Spinal cord (tissue), 10 donors: ENCODE measurements around the gene SLC29A2. TPM values are rescaled to one million over a fixed set of nuclear protein-coding genes. Genes with fewer than 3 reads are reported as not detected.
A peak's percentile ranks its signal among the peaks of the same experiment; 100 is the strongest.

Source experiments
- DNase-seq, 6 donors: peaks; one replicate each; pipeline versions ENCODE4 v3.0.0 to v3.0.0-alpha.2; 2013 to 2015; ENCODE audit warnings: low spot score in 6 of 6, low read depth in 4 of 6
- H3K27ac ChIP-seq: one replicate; pipeline ENCODE4 v1.5.1; 2013; ENCODE audit warnings: low read depth, low read length, control low read depth
- H3K27me3 ChIP-seq: one replicate; pipeline ENCODE4 v1.6.1; 2013; ENCODE audit warnings: low read length; ENCODE audit not compliant: control insufficient read depth, insufficient read depth
- H3K36me3 ChIP-seq: one replicate; pipeline ENCODE4 v1.6.1; 2013; ENCODE audit warnings: low read length; ENCODE audit not compliant: control insufficient read depth, insufficient read depth
- H3K4me1 ChIP-seq: one replicate; pipeline ENCODE4 v1.6.1; 2013; ENCODE audit warnings: low read length; ENCODE audit not compliant: control insufficient read depth, insufficient read depth
- H3K4me3 ChIP-seq: one replicate; pipeline ENCODE4 v1.5.1; 2013; ENCODE audit warnings: low read depth, low read length, control low read depth
- H3K9me3 ChIP-seq: one replicate; pipeline ENCODE4 v1.6.1; 2013; ENCODE audit warnings: low read length; ENCODE audit not compliant: control insufficient read depth, insufficient read depth
- WGBS: methylation state at CpG from one replicate; pipeline ENCODE4 v1.1.5; 2013; ENCODE audit warnings: missing lambda C conversion rate; ENCODE audit not compliant: insufficient coverage; 5-methylcytosine and 5-hydroxymethylcytosine counted together
- polyA plus RNA-seq, 2 donors: library from polyadenylated mRNA; unstranded; fragments of 120-200 nt; gene quantifications; one replicate each; pipeline ENCODE4 v1.2.1, GENCODE V29; 2013; ENCODE audit not compliant: insufficient read length in 2 of 2
- total RNA-seq, 2 donors: library from RNA; depleted of rRNA in 1 of 2; stranded (reverse); fragments of 120-200 nt in 1 of 2; fragments of >200 nt in 1 of 2; gene quantifications; one replicate each; pipeline versions ENCODE4 v1.2.3 to v1.2.4, GENCODE V29; 2013 to 2014
- donor health status: healthy.

SLC29A2 gene
- total and polyA plus RNA-seq, 4 donors: 1.5 to 11.0 (median 5.3) TPM

DNA sequence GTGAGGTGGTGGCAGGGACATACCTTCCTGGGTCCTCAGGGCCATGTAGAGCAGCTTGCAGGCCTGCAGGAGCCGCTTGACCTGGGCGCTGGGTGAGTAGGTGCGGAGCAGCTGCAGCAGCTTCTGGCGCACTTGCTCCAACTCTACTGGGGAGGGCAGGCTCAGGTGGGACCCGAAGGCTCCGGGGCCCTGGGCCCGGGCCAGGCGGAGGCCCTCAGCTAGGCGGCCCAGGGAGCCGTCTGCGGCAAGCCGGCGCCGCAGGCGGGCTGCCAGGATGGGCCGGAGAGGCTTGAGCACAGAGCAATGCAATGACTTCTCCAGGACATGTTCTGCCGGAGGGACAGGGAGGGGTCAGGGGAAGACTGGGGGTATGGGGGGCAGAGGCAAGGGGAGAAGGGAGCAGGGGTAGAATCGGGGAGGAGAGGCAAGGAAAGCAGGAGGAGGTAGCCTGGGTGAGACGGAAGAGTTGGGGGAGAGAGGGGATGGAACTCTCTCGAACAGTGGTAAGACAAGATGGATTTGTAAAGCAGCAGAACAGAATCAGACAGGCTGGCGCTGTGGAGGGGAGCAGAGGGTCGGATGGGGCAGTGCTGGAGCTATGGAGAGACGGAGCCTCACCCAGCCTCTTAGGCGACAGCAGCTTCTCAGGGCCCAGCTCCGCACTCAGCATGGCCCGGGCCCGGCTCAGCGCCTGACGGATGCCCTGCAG, 37.5 kb downstream of the SLC29A2 start:
- H3K27ac ChIP-seq: no peak overlapping the region
- peaks cover 33% of the 10 kb centered on the region for H3K4me1 ChIP-seq
- no peaks in the 10 kb centered on the region for H3K9me3 ChIP-seq
- 76% methylated on average over 29 of the region's 29 CpGs for WGBS
- peaks cover 60% of the 10 kb centered on the region for H3K36me3 ChIP-seq
- H3K27me3 ChIP-seq: no peaks in the 10 kb centered on the region
- H3K4me3 ChIP-seq: no peak overlapping the region
- DNase-seq: no peak

DNA sequence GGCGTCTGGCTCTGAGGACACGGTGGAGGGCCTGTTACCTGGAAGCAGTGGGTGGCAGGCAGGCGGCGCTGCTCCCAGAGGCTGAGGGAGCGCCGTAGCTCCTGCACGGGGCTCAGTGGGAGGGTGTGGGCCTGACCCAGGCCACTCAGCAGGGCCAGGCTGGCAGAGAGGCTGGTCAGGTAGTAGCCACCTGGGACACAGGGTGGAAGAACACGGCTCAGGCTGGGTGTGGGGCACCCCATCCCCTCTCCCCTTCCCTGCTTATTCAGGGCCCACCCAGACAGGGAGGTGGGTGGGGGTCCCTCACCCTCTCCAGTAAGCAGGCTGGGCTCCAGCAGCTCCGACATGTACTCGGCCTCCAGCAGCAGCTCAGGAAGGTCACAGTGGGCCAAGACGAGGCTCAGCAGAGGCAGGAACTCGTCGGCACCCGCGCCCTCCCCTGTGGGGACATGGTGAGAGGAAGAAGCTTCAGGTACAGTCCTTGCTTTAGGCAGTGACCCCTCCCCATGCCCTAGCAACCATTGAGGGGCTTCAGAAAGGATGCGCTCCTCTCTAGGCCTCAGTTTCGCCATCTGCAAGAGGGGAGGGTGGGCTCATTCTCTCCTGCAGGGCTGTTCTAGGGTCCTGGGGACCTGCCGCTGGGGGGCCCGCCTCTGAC, 38.2 kb downstream of the SLC29A2 start:
- H3K9me3 ChIP-seq: no peaks in the 10 kb centered on the region
- H3K4me3 ChIP-seq: no peak overlapping the region
- H3K27me3 ChIP-seq: no peaks in the 10 kb centered on the region
- no peak for DNase-seq
- 89% methylated on average over 14 of the region's 19 CpGs for WGBS
- peaks cover 53% of the 10 kb centered on the region for H3K36me3 ChIP-seq
- H3K4me1 ChIP-seq: peaks cover 38% of the 10 kb centered on the region
- H3K27ac ChIP-seq: no peak overlapping the region

DNA sequence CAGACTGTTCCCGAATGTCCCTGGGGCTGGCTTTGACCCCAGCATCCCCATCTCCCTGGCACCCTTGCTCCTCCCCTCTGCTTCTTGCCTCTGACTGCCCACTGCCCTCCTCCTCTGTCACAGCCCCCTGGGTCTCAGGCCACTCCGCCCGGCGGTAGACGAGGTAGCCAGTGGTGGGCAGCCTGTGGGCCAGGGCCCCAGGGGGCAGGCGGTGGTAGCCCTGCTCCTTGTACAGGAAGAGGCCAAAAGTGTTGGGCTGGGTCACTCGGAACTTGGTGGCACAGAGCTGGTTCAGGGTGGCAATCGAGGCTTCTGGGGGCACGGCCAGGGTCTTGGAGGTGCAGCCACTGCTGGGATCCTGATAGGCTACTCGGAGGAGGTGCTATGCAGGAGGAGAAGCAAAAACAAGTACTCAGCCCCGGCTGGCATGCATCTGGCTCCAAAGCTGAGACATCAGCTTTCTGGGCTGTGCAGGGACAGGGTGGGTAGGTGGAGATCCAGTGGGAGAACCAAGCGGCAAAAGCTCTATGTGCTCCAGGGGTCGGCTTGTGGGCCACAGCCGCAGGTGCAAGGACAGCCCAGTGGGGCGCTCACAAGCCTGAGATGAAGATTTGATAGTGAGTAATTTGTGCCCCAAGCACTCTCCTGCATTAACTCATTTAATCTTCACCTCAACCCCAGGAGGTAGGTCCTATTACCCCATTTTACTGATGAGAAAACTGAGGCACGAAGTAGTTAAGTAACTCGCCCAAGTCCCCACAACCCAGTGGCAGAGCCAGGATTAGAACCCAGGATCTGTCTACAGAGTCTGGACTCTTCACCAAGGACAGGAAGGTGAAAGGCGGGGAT, 39.0 kb downstream of the SLC29A2 start:
- Histone ChIP-seq H3K27ac (no peak overlapping the region), H3K27me3 (no peaks in the 10 kb centered on the region), H3K4me3 (no peak overlapping the region), H3K9me3 (no peaks in the 10 kb centered on the region), H3K4me1 (peaks cover 42% of the 10 kb centered on the region), H3K36me3 (peaks cover 45% of the 10 kb centered on the region)
- DNase-seq: no peak
- 85% methylated on average over 16 of the region's 18 CpGs for WGBS

DNA sequence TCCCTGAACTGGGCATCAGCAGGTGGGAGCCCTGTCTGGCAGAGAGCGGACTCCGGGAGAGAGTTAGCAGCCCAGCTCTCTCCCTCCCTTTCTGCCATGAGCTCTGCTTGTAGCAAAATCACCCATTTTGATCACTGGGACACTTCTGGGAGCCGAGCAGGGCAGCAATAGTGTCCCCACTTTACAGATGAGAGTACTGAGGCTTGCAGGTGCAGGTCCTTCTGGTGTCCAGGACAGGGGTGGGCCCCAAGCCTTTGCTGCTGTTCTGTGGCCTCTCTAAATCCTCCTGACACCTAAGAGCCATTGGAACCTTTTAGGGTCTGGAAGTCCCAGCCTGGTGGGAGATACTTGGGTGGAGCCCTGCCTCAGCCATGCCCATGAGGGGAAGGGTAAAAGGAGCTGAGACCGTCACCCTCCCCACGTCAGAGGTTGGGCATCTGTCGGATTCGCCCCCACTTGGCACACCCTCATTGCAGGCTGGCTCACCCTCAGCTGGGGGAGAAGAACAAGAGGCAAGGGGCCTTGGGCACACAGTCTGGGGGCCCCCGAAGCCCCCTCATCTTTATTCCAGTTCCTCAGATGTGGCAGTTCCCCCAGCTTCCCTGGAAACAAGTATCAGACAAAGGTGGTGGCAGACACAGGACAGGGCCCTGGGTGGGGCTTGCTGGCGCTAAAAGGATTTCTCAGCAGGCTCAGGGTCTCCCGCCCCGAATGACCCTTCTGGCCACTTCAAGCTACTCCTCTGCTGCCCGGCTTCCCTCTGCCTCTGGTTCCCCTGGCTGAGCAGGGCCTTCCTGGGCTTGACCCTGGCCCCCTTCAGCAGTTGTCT, 39.8 kb downstream of the SLC29A2 start:
- WGBS: 86% methylated on average over 10 of the region's 12 CpGs
- no peaks in the 10 kb centered on the region for H3K27me3 ChIP-seq
- no peak for DNase-seq
- H3K27ac ChIP-seq: no peak overlapping the region
- H3K4me1 ChIP-seq: peaks cover 41% of the 10 kb centered on the region
- no peak overlapping the region for H3K4me3 ChIP-seq
- H3K9me3 ChIP-seq: no peaks in the 10 kb centered on the region
- H3K36me3 ChIP-seq: peaks cover 37% of the 10 kb centered on the region

DNA sequence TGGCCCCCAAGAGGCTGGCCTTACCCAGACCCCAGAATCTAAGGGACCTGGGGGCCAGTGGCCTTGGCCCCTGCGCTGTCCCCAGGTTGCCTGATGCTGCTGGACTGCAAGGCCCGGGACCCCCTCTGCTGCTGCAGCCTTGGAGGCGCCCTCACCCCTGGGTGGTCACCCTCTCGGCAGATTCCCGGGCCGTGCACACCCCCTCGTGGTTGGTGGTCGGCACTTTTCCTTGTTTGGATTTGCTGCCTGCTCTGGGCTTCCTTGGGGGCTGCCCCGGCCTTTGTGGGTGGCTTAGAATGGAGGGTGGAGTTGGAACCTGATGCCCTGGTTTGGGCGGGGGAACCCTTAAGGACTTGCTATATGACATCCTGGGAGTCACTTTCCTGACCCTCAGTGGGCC, 40.6 kb downstream of the SLC29A2 start:
- WGBS: 57% methylated on average over 10 of the region's 10 CpGs
- H3K9me3 ChIP-seq: no peaks in the 10 kb centered on the region
- H3K27ac ChIP-seq: no peak overlapping the region
- no peaks in the 10 kb centered on the region for H3K27me3 ChIP-seq
- H3K4me3 ChIP-seq: no peak overlapping the region
- H3K36me3 ChIP-seq: peaks cover 32% of the 10 kb centered on the region
- DNase-seq: no peak
- peaks cover 41% of the 10 kb centered on the region for H3K4me1 ChIP-seq

DNA sequence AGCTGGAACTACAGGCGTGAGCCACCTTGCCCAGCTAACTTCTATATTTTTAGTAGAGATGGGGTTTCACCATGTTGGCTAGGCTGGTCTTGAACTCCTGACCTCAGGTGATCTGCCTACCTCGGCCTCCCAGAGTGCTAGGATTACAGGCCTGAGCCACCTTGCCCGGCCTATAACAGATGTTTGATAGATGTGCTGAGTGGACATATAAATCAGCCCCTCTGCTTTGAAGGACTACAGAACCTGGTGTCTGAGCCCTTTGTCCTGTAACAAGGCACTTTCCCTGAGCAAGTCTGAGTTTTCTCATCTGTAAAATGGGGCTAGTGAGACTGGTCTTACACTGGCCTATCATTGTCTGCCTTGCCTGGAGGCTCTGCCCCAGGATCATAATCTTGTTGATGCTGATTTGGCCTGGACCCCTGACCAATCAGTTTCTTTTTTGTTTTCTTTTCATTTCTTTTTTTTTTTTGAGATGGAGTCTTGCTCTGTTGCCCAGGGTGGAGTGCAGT, 42.3 kb downstream of the SLC29A2 start:
- Histone ChIP-seq H3K27ac (no peak overlapping the region), H3K4me3 (no peak overlapping the region), H3K4me1 (peaks cover 34% of the 10 kb centered on the region), H3K9me3 (no peaks in the 10 kb centered on the region), H3K36me3 (peaks cover 23% of the 10 kb centered on the region), H3K27me3 (no peaks in the 10 kb centered on the region)
- WGBS: 85% methylated on average over 2 of the region's 3 CpGs
- no peak for DNase-seq

DNA sequence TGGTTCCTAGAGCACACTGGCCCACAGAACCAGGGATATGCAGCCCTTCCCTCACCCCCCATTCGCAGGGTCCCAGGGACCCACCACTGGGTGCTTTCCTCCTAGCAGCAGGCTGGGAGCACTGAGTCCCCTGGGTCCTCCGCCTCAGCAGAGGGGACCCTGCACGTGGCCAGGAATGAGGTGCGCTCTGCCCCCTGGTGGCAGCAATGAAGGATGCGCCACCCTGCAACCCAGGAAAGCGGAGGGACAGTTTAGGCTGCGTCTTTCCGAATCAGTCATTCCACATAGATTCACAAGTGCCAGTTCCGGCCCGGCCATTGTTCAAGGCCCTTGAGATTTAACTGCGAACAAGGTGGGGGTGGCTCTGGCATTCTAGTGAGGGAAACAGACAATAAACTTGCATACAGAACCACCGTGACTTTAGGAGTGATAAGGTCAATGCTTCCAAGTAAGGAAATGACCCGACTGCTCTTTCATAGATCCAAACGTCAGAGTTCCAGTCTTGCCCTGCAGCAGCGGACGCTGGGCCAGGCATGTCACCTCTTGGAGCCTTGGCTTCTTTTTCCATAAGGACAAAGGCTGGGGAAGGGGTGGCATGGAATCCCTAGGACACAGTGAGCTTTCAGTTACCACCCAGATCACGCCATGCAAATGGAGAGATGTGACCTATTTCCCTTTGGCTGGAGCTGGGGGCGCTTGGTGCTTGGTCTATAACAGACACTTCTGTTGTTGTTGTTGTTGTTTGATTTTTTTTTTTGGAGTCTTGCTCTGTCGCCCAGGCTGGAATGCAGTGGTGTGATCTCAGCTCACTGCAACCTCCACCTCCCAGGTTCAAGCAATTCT, 43.0 kb downstream of the SLC29A2 start:
- DNase-seq: peak in 3 of 6 donors; percentile 54 to 87 (median 85)
- no peak overlapping the region for H3K4me3 ChIP-seq
- H3K27me3 ChIP-seq: no peaks in the 10 kb centered on the region
- H3K4me1 ChIP-seq: peaks cover 34% of the 10 kb centered on the region
- H3K36me3 ChIP-seq: peaks cover 19% of the 10 kb centered on the region
- H3K9me3 ChIP-seq: no peaks in the 10 kb centered on the region
- 10% methylated on average over 16 of the region's 19 CpGs for WGBS
- H3K27ac ChIP-seq: peak overlapping the region; percentile 67

DNA sequence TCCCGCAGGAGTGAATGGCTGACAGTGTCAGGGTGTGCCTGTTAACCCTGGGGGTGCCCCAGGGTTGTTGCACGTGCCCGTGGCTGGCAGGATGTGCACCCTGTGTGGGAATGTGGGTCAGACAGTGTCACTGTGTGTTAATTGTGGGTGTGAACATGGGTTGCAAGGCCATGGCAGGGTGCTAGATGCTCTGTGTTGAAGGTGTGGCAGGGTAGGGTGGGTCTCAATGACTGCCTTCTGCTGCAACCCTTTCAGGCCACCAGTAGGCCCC, 43.6 kb downstream of the SLC29A2 start:
- Histone ChIP-seq H3K27me3 (no peaks in the 10 kb centered on the region), H3K4me3 (no peak overlapping the region), H3K36me3 (peaks cover 13% of the 10 kb centered on the region), H3K4me1 (peaks cover 34% of the 10 kb centered on the region), H3K27ac (peak overlapping the region; percentile 67), H3K9me3 (no peaks in the 10 kb centered on the region)
- WGBS: 85% methylated on average over 3 of the region's 3 CpGs
- no peak for DNase-seq
